Measurements from ENCODE around the gene NETO2.
A peak's percentile ranks its signal among the peaks of the same experiment; 100 is the strongest.

Gene NETO2

GRCh38 chr16:47096297-47096696 is 47.4 kb downstream of the NETO2 start:
- TF ChIP-seq, protein P1, sequence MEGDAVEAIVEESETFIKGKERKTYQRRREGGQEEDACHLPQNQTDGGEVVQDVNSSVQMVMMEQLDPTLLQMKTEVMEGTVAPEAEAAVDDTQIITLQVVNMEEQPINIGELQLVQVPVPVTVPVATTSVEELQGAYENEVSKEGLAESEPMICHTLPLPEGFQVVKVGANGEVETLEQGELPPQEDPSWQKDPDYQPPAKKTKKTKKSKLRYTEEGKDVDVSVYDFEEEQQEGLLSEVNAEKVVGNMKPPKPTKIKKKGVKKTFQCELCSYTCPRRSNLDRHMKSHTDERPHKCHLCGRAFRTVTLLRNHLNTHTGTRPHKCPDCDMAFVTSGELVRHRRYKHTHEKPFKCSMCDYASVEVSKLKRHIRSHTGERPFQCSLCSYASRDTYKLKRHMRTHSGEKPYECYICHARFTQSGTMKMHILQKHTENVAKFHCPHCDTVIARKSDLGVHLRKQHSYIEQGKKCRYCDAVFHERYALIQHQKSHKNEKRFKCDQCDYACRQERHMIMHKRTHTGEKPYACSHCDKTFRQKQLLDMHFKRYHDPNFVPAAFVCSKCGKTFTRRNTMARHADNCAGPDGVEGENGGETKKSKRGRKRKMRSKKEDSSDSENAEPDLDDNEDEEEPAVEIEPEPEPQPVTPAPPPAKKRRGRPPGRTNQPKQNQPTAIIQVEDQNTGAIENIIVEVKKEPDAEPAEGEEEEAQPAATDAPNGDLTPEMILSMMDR (IDR thresholded peaks at IDR 0.05; ENCODE audit: low read depth, low read length): no peak
- DNase-seq (ENCODE audit: low read depth in 2 of 2): peak in 1 of 2 donors; percentile 25
- H3K4me3 ChIP-seq (replicated peaks in 1 of 2; ENCODE audit: low read depth in 2 of 2, low read length in 2 of 2): no peak overlapping the region

GRCh38 chr16:47084198-47084597 is 59.5 kb downstream of the NETO2 start:
- TF ChIP-seq, protein P1 (IDR thresholded peaks at IDR 0.05; ENCODE audit: low read depth, low read length): no peak
- DNase-seq (ENCODE audit: low read depth in 2 of 2): no peak
- no peak overlapping the region for H3K4me3 ChIP-seq (replicated peaks in 1 of 2; ENCODE audit: low read depth in 2 of 2, low read length in 2 of 2)

DNA sequence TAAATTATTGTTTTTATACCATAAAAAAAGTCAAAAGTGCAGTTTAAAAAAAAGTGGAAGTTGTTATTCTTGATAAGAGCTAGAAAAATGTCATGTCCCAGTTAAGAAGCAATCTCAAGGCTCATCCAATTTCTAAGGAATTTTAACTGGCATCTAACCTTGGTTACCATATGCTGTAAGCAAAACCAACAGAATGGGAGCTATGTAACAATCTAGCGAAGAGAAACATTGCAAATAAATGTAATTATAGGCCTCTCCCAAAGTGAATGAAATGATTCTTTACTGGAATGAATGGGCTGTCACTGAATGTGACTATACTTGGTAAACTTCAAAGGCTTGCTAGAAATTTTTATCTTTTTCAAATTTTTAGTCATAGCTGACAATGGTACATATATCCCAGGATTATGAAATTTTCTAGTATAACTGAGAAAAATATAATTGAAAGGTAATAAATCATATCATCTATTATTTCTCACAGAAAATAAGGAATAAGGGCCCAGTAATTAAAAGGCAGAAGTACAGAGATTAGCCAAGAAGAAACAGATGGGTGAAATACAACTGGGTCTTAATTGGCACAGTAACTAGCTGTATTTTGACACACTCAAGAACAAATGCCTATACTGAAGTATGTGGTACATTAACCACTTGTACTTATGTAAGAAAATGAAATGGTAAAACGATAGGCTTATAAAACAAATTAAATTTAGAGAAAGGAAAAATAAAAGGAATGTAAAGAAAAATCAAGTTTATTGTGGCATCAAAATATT is 61.5 kb downstream of the NETO2 start:
- no peak overlapping the region for H3K4me3 ChIP-seq (replicated peaks in 1 of 2; ENCODE audit: low read depth in 2 of 2, low read length in 2 of 2)
- TF ChIP-seq, protein P1 (IDR thresholded peaks at IDR 0.05; ENCODE audit: low read depth, low read length): no peak
- no peak for DNase-seq (ENCODE audit: low read depth in 2 of 2)

- no peak overlapping the region for H3K4me3 ChIP-seq (replicated peaks in 1 of 2; ENCODE audit: low read depth in 2 of 2, low read length in 2 of 2)
- TF ChIP-seq, protein P1 (IDR thresholded peaks at IDR 0.05; ENCODE audit: low read depth, low read length): no peak
These were observed 62.6 kb downstream of the NETO2 start for GRCh38 chr16:47081115-47081514.

DNA sequence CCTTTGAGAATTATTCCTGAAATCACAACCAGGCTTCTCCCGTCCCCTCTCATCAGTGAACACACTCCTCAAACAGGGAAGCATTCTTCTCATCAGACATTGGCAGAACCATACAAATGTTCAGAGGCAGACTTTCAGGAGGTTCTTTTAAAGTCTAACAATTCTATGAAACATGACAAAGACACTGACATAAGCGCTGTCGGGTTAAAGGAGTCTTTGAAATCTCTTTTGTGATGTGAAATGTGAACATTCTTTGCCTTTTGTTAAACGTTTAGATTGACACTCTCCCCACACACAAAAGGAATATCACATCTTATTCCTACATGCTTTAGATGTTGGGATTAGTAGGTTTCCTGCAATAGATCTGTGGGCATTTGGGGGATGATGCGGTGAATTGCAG is 63.9 kb downstream of the NETO2 start:
- no peak for DNase-seq (ENCODE audit: low read depth in 2 of 2)
- H3K4me3 ChIP-seq (replicated peaks in 1 of 2; ENCODE audit: low read depth in 2 of 2, low read length in 2 of 2): no peak overlapping the region
- TF ChIP-seq, protein P1 (IDR thresholded peaks at IDR 0.05; ENCODE audit: low read depth, low read length): no peak

More at GRCh38 chr16:47081115-47081514, 62.6 kb downstream of the NETO2 start:
- DNase-seq (ENCODE audit: low read depth in 2 of 2): no peak

- H3K4me3 ChIP-seq (replicated peaks in 1 of 2; ENCODE audit: low read depth in 2 of 2, low read length in 2 of 2): no peak overlapping the region
- no peak for DNase-seq (ENCODE audit: low read depth in 2 of 2)
- TF ChIP-seq, protein P1 (IDR thresholded peaks at IDR 0.05; ENCODE audit: low read depth, low read length): no peak
These were observed 70.3 kb downstream of the NETO2 start for GRCh38 chr16:47073223-47074155.

Measured in cardiac fibroblast (primary cell).